IMR-90 (cell line): ENCODE results near the gene DYNC1LI2.

Experiments used
- CEBPB ChIP-seq: IDR thresholded peaks from 2 replicates; pipeline ENCODE4 v1.6.1; 2012; ENCODE audit warnings: low read depth, low read length, improper control_type of control experiment
- CHD1 ChIP-seq: IDR thresholded peaks from 2 replicates; pipeline ENCODE4 v1.6.1; 2012; ENCODE audit warnings: low read depth, low read length, improper control_type of control experiment
- FOS ChIP-seq: fragments of 150-350 bp; IDR thresholded peaks from 2 replicates; pipeline ENCODE4 v1.6.1; 2016; ENCODE audit warnings: low read depth, low read length
- MAFK ChIP-seq: IDR thresholded peaks from 2 replicates; pipeline ENCODE4 v1.6.1; 2012; ENCODE audit warnings: low read depth, low read length, improper control_type of control experiment
- MAZ ChIP-seq: IDR thresholded peaks from 2 replicates; pipeline ENCODE4 v1.6.1; 2012; ENCODE audit warnings: low read depth, mild to moderate bottlenecking, low read length, improper control_type of control experiment, moderate library complexity, borderline replicate concordance
- MXI1 ChIP-seq: IDR thresholded peaks from 2 replicates; pipeline ENCODE4 v1.6.1; 2012; ENCODE audit warnings: low read depth, mild to moderate bottlenecking, low read length, moderate library complexity, borderline replicate concordance
- NFE2L2 ChIP-seq: fragments of 150-350 bp; IDR thresholded peaks from 2 replicates; pipeline ENCODE4 v1.6.1; 2016; ENCODE audit warnings: low read depth, mild to moderate bottlenecking, low read length
- POLR2A ChIP-seq: IDR thresholded peaks from 2 replicates; pipeline ENCODE4 v1.6.1; 2012; ENCODE audit warnings: mild to moderate bottlenecking, low read depth, low read length
- RAD21 ChIP-seq: IDR thresholded peaks from 2 replicates; pipeline ENCODE4 v1.6.1; 2012; ENCODE audit warnings: low read length, improper control_type of control experiment
- RFX5 ChIP-seq: IDR thresholded peaks from 2 replicates; pipeline ENCODE4 v1.8.0; 2012; ENCODE audit warnings: low read depth, mild to moderate bottlenecking, low read length, moderate library complexity
- SMC3 ChIP-seq: fragments of 150-350 bp; IDR thresholded peaks from 2 replicates; pipeline ENCODE4 v1.6.1; 2016; ENCODE audit warnings: low read depth, mild to moderate bottlenecking, antibody characterized with exemption, low read length, moderate library complexity
- TF ChIP-seq, protein P1 (sequence below): fragments of 150-350 bp; IDR thresholded peaks from 2 replicates; pipeline ENCODE4 v1.6.1; 2017; ENCODE audit warnings: mild to moderate bottlenecking, antibody characterized with exemption, low read length, low read depth
- TF ChIP-seq, protein P2 (sequence below): conservative IDR thresholded peaks from 2 replicates; pipeline ENCODE4 v1.5.1; 2012; ENCODE audit warnings: mild to moderate bottlenecking, low read depth, low read length, improper control_type of control experiment
- TF ChIP-seq, protein P3 (sequence below): fragments of 150-350 bp; IDR thresholded peaks from 2 replicates; pipeline ENCODE4 v1.6.1; 2016; ENCODE audit warnings: low read depth, mild to moderate bottlenecking, low read length, moderate library complexity, borderline replicate concordance

DNA sequence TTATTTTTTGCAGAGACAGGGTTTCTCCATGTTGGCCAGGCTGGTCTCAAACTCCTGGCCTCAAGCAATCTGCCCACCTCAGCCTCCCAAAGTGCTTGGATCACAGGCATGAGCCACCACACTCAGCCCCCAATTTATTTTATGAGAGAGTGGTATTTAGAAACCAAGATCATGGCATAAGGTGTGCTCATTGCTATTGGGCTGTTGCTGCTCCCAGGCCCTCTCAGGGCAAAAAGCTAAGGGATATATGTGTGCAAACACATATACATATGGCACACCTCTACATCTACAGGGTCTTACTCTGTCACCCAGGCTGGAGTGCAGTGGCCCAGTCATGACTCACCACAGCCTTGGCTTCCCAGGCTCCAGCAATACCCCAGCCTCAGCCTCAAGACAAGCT lies 39.8 kb downstream of the DYNC1LI2 start:
- TF ChIP-seq, protein P1, sequence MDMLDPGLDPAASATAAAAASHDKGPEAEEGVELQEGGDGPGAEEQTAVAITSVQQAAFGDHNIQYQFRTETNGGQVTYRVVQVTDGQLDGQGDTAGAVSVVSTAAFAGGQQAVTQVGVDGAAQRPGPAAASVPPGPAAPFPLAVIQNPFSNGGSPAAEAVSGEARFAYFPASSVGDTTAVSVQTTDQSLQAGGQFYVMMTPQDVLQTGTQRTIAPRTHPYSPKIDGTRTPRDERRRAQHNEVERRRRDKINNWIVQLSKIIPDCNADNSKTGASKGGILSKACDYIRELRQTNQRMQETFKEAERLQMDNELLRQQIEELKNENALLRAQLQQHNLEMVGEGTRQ, result no peak
- TF ChIP-seq, protein P2, sequence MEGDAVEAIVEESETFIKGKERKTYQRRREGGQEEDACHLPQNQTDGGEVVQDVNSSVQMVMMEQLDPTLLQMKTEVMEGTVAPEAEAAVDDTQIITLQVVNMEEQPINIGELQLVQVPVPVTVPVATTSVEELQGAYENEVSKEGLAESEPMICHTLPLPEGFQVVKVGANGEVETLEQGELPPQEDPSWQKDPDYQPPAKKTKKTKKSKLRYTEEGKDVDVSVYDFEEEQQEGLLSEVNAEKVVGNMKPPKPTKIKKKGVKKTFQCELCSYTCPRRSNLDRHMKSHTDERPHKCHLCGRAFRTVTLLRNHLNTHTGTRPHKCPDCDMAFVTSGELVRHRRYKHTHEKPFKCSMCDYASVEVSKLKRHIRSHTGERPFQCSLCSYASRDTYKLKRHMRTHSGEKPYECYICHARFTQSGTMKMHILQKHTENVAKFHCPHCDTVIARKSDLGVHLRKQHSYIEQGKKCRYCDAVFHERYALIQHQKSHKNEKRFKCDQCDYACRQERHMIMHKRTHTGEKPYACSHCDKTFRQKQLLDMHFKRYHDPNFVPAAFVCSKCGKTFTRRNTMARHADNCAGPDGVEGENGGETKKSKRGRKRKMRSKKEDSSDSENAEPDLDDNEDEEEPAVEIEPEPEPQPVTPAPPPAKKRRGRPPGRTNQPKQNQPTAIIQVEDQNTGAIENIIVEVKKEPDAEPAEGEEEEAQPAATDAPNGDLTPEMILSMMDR, result no peak
- no peak for TF ChIP-seq POLR2A
- no peak for TF ChIP-seq RAD21
- TF ChIP-seq CEBPB, result no peak
- no peak for TF ChIP-seq RFX5
- TF ChIP-seq MAZ, result no peak
- no peak for TF ChIP-seq MXI1
- no peak for TF ChIP-seq FOS
- no peak for TF ChIP-seq SMC3
- TF ChIP-seq NFE2L2, result no peak
- no peak for TF ChIP-seq CHD1
- TF ChIP-seq, protein P3, sequence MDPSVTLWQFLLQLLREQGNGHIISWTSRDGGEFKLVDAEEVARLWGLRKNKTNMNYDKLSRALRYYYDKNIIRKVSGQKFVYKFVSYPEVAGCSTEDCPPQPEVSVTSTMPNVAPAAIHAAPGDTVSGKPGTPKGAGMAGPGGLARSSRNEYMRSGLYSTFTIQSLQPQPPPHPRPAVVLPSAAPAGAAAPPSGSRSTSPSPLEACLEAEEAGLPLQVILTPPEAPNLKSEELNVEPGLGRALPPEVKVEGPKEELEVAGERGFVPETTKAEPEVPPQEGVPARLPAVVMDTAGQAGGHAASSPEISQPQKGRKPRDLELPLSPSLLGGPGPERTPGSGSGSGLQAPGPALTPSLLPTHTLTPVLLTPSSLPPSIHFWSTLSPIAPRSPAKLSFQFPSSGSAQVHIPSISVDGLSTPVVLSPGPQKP, result no peak
- TF ChIP-seq MAFK, result no peak
